Erythroblast (primary cell): ENCODE data around the gene MAP2K6.

ENCODE experiments used
- DNase-seq, 2 experiments: peaks; one replicate each; lab custom pipeline; 2025; lab: John Stamatoyannopoulos, UW
- GATA1 ChIP-seq: IDR thresholded peaks from 2 replicates; pipeline ENCODE4 v1.6.1; 2011; ENCODE audit warnings: low read depth, mild to moderate bottlenecking, control low read depth, low read length, moderate library complexity
- POLR2A ChIP-seq: IDR thresholded peaks from 2 replicates; pipeline ENCODE4 v1.6.1; 2011; ENCODE audit warnings: mild to moderate bottlenecking, low read length

The MAP2K6 gene

DNA sequence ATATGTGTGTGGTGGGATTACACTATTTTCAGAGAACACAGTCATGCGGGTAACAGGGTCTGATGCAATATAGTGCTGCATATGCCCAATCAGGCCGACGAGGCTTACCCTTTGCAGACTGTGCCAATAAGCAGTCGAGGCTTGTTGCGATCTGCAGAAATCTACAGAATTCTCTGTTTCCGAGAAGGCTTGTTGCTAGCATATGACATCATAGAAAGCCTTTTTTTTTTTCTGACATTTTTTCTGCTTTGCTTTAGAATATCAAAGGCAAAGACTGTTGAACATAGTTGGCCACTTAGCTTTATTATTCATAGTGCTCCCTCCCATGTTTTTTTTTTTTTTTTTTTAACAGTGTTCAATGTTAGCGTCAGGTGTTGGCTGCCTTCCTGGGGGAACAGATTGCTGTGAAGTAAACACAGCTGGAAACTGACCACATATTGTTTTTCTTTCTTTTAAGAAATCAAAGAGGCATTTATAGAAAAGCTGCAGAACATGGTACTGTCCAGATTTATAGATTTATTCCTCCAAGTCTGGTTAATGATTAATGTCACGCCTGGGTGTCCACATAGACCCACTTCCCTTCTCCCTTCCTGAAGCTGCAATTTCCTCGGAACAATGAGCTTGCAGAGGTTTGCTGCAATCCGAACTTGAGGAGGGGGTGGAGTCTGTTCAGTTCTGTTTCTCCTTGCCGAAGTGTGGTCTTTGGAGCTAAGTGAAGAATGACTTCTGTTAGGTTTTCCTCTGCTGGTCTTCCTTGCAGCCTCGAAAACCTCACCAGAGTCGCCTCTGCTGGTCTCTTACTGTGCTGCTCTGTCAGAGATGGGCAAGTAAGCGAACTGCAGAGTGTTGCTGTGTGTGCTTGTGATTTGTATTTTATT is 87.3 kb downstream of the MAP2K6 start:
- TF ChIP-seq GATA1 (no peak), POLR2A (no peak)
- no peak for DNase-seq

DNA sequence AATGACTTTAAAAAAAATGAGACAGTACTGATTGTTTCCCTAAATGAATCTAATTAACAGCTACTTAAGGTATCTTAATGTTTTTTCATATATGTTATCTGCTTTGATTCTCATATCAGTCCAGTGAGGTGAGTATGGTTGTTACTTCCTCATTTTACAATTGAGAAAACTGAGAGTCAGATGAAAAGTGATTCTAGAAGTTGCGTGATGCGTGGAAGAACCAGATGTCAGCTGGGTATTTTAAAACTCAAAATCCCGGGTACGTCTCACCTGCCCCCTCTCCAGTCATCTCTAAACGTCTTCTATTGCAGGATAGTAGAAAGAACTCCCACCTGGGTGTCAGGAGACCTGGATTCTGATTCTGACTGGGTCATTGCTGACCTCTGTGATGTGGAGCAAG is 89.2 kb downstream of the MAP2K6 start:
- TF ChIP-seq GATA1 (no peak), POLR2A (no peak)
- DNase-seq: no peak

DNA sequence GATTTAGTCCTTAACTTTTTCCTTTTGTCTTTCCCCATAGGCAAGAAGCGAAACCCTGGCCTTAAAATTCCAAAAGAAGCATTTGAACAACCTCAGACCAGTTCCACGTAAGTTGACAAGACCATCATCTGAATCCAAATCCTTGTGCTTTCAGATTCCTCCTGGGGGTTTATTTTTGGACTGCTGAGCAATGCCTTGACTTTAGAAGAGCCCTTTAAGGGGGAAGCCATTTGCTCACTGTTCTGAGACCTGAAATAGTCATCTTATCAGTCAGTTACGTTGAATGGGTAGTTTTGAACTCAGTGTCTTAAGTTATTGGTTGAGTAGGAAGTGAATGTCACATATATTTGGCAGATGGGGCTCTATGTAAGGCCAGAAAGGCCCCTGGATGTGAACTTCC is 91.2 kb downstream of the MAP2K6 start:
- DNase-seq: no peak
- TF ChIP-seq POLR2A (no peak), GATA1 (no peak)

GRCh38 chr17:69506489-69506888 is 92.0 kb downstream of the MAP2K6 start:
- TF ChIP-seq GATA1 (no peak), POLR2A (no peak)
- DNase-seq: peak in 1 of 2 experiments; percentile 1

DNA sequence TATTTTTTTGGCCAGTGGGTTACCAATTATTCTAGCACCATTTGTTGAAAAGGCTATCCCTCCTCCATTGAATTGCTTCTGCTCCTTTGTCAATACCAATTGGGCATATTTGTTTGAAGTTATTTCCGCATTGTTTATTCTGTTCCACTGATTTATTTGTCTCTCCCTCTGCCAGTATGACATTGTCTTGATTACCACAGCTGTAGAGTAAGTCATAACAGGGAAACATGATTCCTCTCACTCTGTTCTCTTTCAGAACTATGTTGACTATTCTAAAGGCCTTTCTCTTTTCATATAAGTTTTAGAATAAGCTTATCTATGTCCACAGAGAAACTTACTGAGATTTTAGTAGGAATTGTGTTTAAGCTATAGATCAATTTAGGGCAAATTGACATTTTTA is 94.3 kb downstream of the MAP2K6 start:
- TF ChIP-seq POLR2A (no peak), GATA1 (no peak)
- DNase-seq: no peak

DNA sequence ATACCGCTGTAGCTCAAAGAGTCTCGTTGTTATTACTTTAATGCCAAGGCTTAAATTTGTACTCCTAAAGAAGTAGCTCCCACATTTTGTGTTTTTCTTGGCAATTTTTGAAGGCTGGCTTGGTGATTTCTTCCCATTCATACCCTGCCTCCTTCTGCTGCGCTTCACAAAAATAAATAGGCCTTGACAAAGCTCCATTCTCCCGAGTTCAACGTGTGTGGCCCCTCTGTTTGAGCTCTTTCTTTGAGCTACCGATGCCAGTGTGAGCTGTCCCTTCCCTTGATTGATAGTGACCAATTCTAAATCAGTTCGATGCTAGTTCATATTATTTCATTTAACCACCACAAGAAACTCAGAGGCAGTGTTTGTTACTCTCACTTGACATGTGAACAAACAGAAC is 96.8 kb downstream of the MAP2K6 start:
- no peak for TF ChIP-seq POLR2A
- no peak for TF ChIP-seq GATA1
- no peak for DNase-seq

DNA sequence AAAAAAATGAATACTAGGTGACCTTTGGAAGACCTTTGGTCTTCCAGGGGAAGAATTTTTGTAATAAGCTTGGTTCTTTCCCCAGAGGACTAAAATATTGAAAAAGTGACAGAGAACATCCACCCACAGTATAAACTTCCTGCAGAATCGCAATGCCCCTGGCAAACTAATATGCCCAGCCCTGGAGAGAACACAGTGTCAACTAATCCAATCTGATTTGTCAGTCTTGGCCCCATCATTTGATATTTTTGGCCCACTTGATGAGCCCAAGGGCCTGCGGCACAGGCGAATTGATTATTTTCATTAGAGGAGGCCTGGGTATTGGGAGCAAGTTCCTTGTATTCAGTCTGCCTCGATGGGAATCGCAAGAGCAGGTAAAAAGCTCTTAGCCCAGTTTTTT is 98.4 kb downstream of the MAP2K6 start:
- no peak for TF ChIP-seq GATA1
- no peak for TF ChIP-seq POLR2A
- no peak for DNase-seq

- no peak for DNase-seq
- no peak for TF ChIP-seq POLR2A
- TF ChIP-seq GATA1: no peak
Observed at GRCh38 chr17:69516225-69516624, 101.7 kb downstream of the MAP2K6 start.

DNA sequence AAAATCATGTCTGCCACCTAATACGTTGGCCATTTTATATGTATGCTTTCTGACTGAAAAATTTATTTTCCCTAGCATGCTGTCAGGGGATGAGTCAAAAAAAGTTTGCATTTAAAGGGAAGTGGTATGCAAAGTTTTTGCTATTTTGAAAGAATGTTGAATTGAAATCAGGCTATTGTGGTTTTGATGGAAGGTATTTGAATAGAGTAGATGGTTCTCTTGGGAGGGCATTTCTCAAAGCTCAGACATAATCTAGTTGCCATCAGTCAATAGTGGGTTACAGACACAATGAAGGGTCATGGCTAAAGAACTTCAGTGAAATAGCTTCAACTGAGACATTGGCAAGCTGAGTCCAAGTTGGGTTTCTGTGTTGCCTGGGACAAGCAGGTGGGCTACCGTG is 102.4 kb downstream of the MAP2K6 start:
- DNase-seq: no peak
- no peak for TF ChIP-seq GATA1
- no peak for TF ChIP-seq POLR2A

DNA sequence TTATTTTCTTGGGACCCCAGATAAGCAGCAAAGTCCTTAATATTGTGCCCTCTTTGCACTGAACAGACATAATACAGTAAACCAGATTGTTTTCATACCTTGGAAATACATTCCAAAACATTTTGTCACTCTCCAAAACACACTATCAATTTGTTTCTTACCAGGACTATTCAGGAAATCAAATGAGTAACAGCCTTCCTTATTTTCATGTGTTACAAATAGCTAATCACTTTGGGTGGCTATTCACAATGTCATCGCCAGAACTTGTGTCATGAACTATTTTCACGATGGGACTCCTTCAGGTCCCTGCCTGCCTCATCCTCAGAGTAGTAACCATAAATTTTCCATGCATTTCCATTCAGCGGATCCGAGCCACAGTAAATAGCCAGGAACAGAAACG is 104.5 kb downstream of the MAP2K6 start:
- no peak for DNase-seq
- TF ChIP-seq POLR2A (no peak), GATA1 (no peak)

GRCh38 chr17:69523244-69523861 is 108.9 kb downstream of the MAP2K6 start:
- DNase-seq: peak in 1 of 2 experiments; percentile 15
- TF ChIP-seq GATA1: no peak
- TF ChIP-seq POLR2A: no peak

DNA sequence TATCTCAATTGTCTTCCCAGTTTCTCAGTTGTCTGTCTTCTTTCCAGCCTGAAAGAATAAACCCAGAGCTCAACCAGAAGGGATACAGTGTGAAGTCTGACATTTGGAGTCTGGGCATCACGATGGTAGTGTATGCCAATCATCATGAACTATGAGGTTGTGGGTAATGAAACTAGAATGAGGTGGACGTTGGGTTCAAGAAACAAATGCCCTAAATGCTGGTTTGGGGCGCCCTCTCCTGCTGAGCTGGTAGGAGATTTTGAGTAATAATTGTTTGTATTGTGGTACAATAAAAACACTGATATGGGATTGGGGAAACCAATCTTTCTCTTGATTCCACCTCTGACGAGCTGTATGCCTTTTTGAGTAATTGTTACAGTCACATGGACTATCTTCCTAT is 110.4 kb downstream of the MAP2K6 start:
- no peak for TF ChIP-seq POLR2A
- no peak for TF ChIP-seq GATA1
- no peak for DNase-seq

DNA sequence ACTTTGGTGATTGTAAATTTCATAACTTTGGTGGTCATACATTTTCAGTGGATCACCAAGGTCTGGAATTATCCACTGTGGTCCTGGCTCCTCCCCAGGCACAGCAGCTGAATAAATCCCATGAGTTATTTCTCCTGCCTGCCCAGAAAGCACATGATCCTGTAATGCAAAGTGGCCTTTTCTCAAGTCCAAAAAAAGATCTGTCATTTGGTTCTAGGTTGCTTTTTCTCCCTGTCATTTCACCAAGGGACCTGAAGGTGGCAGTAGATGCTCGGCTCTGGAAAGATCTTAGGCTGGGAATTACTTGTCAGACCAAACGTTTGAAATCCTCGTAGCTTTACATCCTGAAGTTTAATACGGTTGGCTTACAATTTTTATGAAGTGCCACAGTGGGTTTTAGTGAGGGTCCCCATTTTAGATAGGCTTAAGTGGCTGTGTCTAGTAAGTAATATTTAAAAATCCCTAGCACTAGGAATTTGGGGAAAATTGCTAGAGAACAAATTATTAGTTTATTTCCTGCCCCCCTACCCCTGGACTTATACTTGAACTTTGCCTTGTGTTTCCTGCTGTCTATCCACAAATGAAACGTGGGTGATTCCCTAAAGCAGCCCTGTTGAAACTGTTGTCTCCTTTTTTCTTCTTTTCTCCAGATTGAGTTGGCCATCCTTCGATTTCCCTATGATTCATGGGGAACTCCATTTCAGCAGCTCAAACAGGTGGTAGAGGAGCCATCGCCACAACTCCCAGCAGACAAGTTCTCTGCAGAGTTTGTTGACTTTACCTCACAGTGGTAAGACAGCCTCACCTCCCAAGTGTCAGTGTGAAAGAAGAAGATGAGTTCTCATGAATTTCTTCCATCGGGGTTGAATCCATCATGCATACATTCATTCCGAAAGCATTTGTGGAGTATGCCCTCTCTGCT is 111.7 kb downstream of the MAP2K6 start:
- TF ChIP-seq GATA1 (no peak), POLR2A (no peak)
- peak; percentile 37 to 60 for DNase-seq
